ENCODE measurements around the gene WDFY2.

WDFY2 gene

GRCh38 chr13:51773515-51773914 is 189.3 kb downstream of the WDFY2 start:
- in situ Hi-C loops (cut with HindIII; ENCODE audit: low pct_unique_long_range_greater_than_20kb, low sequenced_read_pairs): no loop called here
- no peak for TF ChIP-seq JUND (IDR thresholded peaks at IDR 0.05; ENCODE audit: low read depth)
- DNase-seq (ENCODE audit: low read depth in 1 of 2, low spot score in 1 of 2): no peak

DNA sequence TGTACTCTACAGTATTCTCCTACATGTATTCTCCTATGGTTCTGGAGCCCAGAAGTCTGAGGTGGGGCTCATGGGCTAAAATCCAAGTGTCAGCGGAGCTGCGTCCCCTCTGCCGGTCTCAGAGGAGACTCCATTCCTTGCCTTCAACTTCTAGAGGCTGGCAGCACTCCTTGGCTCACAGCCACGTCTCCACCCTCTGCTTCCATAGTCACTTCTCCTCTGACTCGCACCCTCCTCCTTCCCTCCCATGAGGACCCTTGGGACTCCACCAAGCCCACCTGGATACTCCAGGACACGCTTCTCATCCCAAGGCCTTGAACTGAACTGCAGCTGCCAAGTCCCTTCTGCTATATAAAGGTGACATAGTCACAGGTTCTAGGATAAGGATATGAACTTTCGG is 191.9 kb downstream of the WDFY2 start:
- in situ Hi-C loops (cut with HindIII; ENCODE audit: low pct_unique_long_range_greater_than_20kb, low sequenced_read_pairs): no loop called here
- TF ChIP-seq JUND (IDR thresholded peaks at IDR 0.05; ENCODE audit: low read depth): no peak
- no peak for DNase-seq (ENCODE audit: low read depth in 1 of 2, low spot score in 1 of 2)

DNA sequence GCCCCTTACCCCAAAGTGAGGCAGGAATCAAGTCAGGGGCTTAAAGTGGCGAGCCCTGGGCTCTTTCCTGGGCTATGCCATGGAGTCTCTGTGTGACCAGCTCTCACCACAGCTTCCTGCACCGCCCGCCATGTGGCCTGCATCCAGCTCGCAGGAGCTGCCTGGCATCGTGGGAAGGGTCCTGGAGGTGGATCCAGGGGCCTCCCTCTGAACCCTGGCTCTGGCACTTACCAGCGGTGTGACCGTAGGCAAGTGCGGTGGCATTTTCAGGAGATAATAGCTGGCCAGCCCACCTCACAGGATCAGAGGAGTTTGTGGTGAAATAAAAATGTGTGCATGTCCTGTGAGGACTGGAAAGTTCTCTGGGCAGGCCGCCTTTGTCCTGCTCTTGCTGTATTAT is 193.7 kb downstream of the WDFY2 start:
- no peak for DNase-seq (ENCODE audit: low read depth in 1 of 2, low spot score in 1 of 2)
- TF ChIP-seq JUND (IDR thresholded peaks at IDR 0.05; ENCODE audit: low read depth): no peak
- in situ Hi-C loops (cut with HindIII; ENCODE audit: low pct_unique_long_range_greater_than_20kb, low sequenced_read_pairs): no loop called here

GRCh38 chr13:51778392-51778791 is 194.1 kb downstream of the WDFY2 start:
- in situ Hi-C loops (cut with HindIII; ENCODE audit: low pct_unique_long_range_greater_than_20kb, low sequenced_read_pairs): no loop called here
- TF ChIP-seq JUND (IDR thresholded peaks at IDR 0.05; ENCODE audit: low read depth): no peak
- no peak for DNase-seq (ENCODE audit: low read depth in 1 of 2, low spot score in 1 of 2)

DNA sequence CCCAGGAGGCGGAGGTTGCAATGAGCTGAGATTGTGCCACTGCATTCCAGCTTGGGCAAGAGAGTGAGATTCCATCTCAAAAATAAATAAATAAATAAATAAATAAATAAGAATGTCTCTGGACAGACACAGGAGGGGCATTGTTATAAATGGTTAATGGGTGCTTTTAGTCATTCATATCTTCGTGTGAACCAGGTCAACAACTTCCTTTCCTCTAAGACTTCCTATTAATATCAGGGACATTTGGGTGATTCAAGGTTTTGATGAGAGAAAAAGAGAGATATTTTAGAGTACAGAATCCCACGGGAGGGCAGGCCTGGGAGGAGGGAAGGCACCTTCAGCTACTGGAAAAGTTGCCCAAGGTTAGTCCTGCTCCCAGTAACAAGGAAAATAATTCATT is 195.8 kb downstream of the WDFY2 start:
- DNase-seq (ENCODE audit: low read depth in 1 of 2, low spot score in 1 of 2): no peak
- no peak for TF ChIP-seq JUND (IDR thresholded peaks at IDR 0.05; ENCODE audit: low read depth)
- in situ Hi-C loops (cut with HindIII; ENCODE audit: low pct_unique_long_range_greater_than_20kb, low sequenced_read_pairs): no loop called here

DNA sequence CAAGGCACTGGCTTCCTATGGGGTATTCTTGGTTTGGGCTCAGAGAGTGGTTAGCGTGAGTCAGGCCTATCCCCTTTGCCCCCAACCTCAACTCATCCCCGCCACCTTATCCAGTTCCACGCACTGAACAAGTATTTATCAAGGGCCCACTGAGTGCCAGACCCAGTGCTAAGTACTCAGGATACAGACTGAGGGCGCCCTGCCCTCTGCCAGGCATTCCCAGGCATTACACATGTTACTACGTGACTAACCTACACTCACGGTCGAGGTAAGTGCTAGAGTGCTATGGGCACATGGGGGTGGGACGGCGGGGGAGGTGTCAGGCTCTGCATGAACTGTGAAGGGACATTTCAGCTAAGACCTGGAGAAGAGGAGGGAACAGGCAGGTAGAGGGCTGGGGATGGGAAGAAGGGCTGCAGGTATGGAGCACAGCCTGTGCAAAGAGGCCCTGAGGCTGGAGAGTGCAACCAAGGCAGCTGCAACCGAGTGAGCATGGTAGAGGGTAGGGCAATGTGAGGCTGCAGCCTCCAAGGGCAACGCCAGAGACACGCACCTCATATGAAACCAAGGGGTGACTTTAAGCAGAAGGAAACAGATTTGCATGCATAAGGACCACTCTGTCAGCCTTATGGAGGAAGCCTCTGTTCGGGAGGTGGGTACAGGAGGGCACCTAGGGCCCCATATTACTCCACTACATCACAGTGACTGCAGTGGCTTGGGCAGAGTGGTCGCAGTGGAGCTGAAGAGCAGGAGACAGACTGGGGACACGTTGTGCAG is 197.2 kb downstream of the WDFY2 start:
- DNase-seq (ENCODE audit: low read depth in 1 of 2, low spot score in 1 of 2): peak; percentile 17 to 63
- in situ Hi-C loops (cut with HindIII; ENCODE audit: low pct_unique_long_range_greater_than_20kb, low sequenced_read_pairs): no loop called here
- TF ChIP-seq JUND (IDR thresholded peaks at IDR 0.05; ENCODE audit: low read depth): no peak

- in situ Hi-C loops (cut with HindIII; ENCODE audit: low pct_unique_long_range_greater_than_20kb, low sequenced_read_pairs): no loop called here
- TF ChIP-seq JUND (IDR thresholded peaks at IDR 0.05; ENCODE audit: low read depth): no peak
- DNase-seq (ENCODE audit: low read depth in 1 of 2, low spot score in 1 of 2): no peak
Measured at GRCh38 chr13:51782026-51782710, 197.9 kb downstream of the WDFY2 start.

DNA sequence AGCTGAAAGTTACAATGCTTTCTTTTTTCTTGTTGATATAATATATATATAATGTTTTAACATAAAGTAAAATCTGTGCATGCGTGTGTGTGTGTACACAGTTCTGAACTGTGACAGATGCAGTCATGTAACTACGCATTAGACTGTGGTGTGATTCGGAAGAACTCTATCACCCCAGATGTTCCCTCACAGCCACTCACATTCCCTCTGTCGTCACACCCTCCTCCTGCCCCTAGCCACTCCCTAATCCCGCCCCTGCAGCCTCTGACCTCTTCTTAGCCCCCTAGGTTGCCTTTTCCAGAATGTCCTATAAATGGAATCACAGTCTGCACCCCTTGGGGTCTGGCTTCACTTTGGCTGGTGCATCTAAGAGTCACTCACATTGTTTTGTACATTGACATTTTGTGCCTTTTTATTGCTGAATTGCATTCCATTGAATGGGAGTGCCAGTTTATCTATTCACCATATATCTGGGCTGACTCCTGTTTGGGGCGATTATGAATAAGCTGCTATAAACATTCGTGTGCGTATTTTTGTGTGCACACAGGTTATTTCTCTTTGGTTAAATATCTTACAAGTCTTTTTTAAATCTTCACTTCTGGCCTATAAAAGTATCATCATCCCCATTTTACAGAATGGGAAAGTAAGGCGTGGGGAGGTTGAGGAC is 199.3 kb downstream of the WDFY2 start:
- no peak for DNase-seq (ENCODE audit: low read depth in 1 of 2, low spot score in 1 of 2)
- no peak for TF ChIP-seq JUND (IDR thresholded peaks at IDR 0.05; ENCODE audit: low read depth)
- in situ Hi-C loops (cut with HindIII; ENCODE audit: low pct_unique_long_range_greater_than_20kb, low sequenced_read_pairs): no loop called here

DNA sequence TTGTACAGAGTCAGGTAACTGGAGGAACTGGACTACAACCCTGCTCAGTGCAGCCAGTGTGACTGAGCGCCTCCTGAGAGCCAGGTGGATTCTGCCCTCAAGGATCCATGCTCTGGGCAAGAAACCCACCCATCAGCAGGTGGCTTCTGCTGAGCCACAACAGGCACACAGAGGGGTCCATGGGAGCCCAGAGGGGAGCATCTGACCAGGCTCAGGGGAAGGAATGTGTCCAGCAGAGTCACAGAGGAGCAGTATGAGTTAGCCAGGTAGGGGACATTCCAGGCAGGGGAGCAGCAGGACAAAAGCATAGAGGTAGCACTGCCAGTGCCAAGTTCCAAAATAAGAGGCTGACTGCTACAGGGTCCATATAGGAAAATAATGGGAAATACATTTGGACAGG is 199.8 kb downstream of the WDFY2 start:
- DNase-seq (ENCODE audit: low read depth in 1 of 2, low spot score in 1 of 2): no peak
- in situ Hi-C loops (cut with HindIII; ENCODE audit: low pct_unique_long_range_greater_than_20kb, low sequenced_read_pairs): no loop called here
- no peak for TF ChIP-seq JUND (IDR thresholded peaks at IDR 0.05; ENCODE audit: low read depth)

DNA sequence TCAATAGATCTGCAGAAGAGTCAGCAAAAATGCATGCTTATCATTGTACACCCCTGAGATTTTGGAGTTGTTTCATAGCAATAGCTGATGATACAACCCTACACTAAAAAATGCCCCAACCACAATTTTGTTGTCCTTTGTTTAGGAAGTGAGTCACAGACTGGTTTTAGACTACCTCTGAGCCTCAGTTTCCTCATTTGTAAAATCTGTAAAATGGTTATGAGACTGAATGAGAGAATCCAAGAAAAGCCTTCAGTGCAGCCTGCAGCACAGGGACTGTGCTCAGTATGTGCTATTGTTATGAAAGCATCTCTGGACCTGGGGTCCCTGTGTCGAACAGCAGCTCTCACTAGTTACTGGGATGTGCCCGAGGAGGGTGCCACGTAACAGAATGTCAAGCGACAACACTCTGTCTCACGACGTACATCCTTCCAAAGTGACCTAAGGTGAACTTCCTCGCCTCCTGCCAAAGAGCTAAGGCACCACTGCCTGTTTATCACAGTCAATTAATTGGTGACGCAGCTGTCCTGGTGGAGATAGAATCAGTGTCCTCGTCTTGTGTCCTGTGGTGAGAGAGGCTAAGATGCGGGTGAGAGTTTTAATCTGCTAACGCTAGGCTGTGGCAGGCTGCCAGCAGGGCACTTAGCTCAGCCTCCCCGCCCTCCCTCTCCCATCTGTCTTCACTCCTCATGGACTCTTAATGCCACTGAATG is 201.6 kb downstream of the WDFY2 start:
- in situ Hi-C loops (cut with HindIII; ENCODE audit: low pct_unique_long_range_greater_than_20kb, low sequenced_read_pairs): no loop called here
- no peak for DNase-seq (ENCODE audit: low read depth in 1 of 2, low spot score in 1 of 2)

GRCh38 chr13:51786425-51787265 is 202.4 kb downstream of the WDFY2 start:
- in situ Hi-C loops (cut with HindIII; ENCODE audit: low pct_unique_long_range_greater_than_20kb, low sequenced_read_pairs): no loop called here
- TF ChIP-seq JUND (IDR thresholded peaks at IDR 0.05; ENCODE audit: low read depth): no peak
- no peak for DNase-seq (ENCODE audit: low read depth in 1 of 2, low spot score in 1 of 2)

More for the DNA sequence above, 201.6 kb downstream of the WDFY2 start:
- no peak for TF ChIP-seq JUND (IDR thresholded peaks at IDR 0.05; ENCODE audit: low read depth)

Measured in T47D (cell line).